Ascending aorta (tissue), 2 donors: ENCODE results near the gene FAM227B. TPM values are rescaled to one million over a fixed set of nuclear protein-coding genes. Genes with fewer than 3 reads are reported as not detected.

Source experiments
- DNase-seq, 2 donors: peaks; one replicate each; pipeline ENCODE4 v3.0.0-alpha.2; 2019; ENCODE audit warnings: low spot score in 2 of 2
- H3K27ac ChIP-seq, 2 donors: fragments of 200-600 bp; sonication (generic); one replicate each; pipeline ENCODE4 v1.5.1; 2016 to 2017; ENCODE audit warnings: mild to moderate bottlenecking in 1 of 2
- H3K27me3 ChIP-seq: fragments of 200-600 bp; sonication (generic); one replicate; pipeline ENCODE4 v1.5.1; 2017
- H3K36me3 ChIP-seq, 2 donors: fragments of 200-600 bp; sonication (generic); one replicate each; pipeline ENCODE4 v1.5.1; 2016
- H3K4me1 ChIP-seq, 2 donors: fragments of 200-600 bp; sonication (generic); one replicate each; pipeline ENCODE4 v1.5.1; 2016 to 2017; ENCODE audit warnings: mild to moderate bottlenecking in 1 of 2
- H3K4me3 ChIP-seq, 2 donors: fragments of 200-600 bp; sonication (generic); one replicate each; pipeline ENCODE4 v1.5.1; 2016 to 2017; ENCODE audit warnings: mild to moderate bottlenecking in 1 of 2
- H3K9me3 ChIP-seq, 2 donors: fragments of 200-600 bp; sonication (generic); one replicate each; pipeline ENCODE4 v1.5.1; 2016
- CTCF ChIP-seq, 3 experiments: fragments of 200-600 bp in 2 of 3; fragments of 450-650 bp in 1 of 3; sonication (generic) in 2 of 3; IDR thresholded peaks; one replicate each; pipeline ENCODE4 v1.5.1; 2016 to 2019; ENCODE audit warnings: antibody characterized with exemption in 3 of 3, mild to moderate bottlenecking in 1 of 3, moderate library complexity in 1 of 3
- intact Hi-C: fragments of 100-400 bp; cut with DNase I; formaldehyde crosslinking; loops from one replicate; pipeline ENCODE4 v1.15.1; 2023
- total RNA-seq: library from RNA; depleted of rRNA; stranded (reverse); fragments of >200 nt; gene quantifications from one replicate; pipeline ENCODE4 v1.1.0, GENCODE V29; 2016

Gene FAM227B
- total RNA-seq, 1 donor from 2014 or later, result not detected

GRCh38 chr15:49303003-49303402, 317.6 kb downstream of the FAM227B start:
- no peaks in the 10 kb centered on the region for H3K27me3 ChIP-seq
- no peak for TF ChIP-seq CTCF (IDR thresholded peaks at IDR 0.05)
- H3K9me3 ChIP-seq, result no peaks in the 10 kb centered on the region
- DNase-seq, result no peak
- H3K4me3 ChIP-seq, result no peak overlapping the region
- H3K4me1 ChIP-seq, result no peaks in the 10 kb centered on the region
- H3K36me3 ChIP-seq, result peaks cover 6 to 11% of the 10 kb centered on the region in 2 donors
- no peak overlapping the region for H3K27ac ChIP-seq
- intact Hi-C loops, result no loop called here

- Histone ChIP-seq H3K9me3 (no peaks in the 10 kb centered on the region), H3K4me3 (no peak overlapping the region), H3K27ac (no peak overlapping the region), H3K27me3 (no peaks in the 10 kb centered on the region), H3K36me3 (peaks cover 6 to 11% of the 10 kb centered on the region in 2 donors), H3K4me1 (no peaks in the 10 kb centered on the region)
- intact Hi-C loops, result no loop called here
- no peak for TF ChIP-seq CTCF (IDR thresholded peaks at IDR 0.05)
- DNase-seq, result no peak
Measured at GRCh38 chr15:49301562-49301961, 319.1 kb downstream of the FAM227B start.

- Histone ChIP-seq H3K27ac (no peak overlapping the region), H3K4me3 (no peak overlapping the region), H3K4me1 (no peaks in the 10 kb centered on the region), H3K27me3 (no peaks in the 10 kb centered on the region), H3K36me3 (peaks cover 7 to 16% of the 10 kb centered on the region in 2 donors), H3K9me3 (no peaks in the 10 kb centered on the region)
- DNase-seq, result no peak
- intact Hi-C loops, result no loop called here
- no peak for TF ChIP-seq CTCF (IDR thresholded peaks at IDR 0.05)
Measured at GRCh38 chr15:49300856-49301255, 319.8 kb downstream of the FAM227B start.

- Histone ChIP-seq H3K36me3 (peaks cover 9 to 11% of the 10 kb centered on the region in 2 donors), H3K27ac (no peak overlapping the region), H3K27me3 (no peaks in the 10 kb centered on the region), H3K4me3 (no peak overlapping the region), H3K9me3 (no peaks in the 10 kb centered on the region), H3K4me1 (no peaks in the 10 kb centered on the region)
- no peak for TF ChIP-seq CTCF (IDR thresholded peaks at IDR 0.05)
- DNase-seq, result no peak
- intact Hi-C loops, result no loop called here
Measured at GRCh38 chr15:49297584-49297983, 323.0 kb downstream of the FAM227B start.

GRCh38 chr15:49296258-49296657, 324.4 kb downstream of the FAM227B start:
- no peaks in the 10 kb centered on the region for H3K4me1 ChIP-seq
- intact Hi-C loops, result no loop called here
- no peak overlapping the region for H3K27ac ChIP-seq
- TF ChIP-seq CTCF (IDR thresholded peaks at IDR 0.05), result no peak
- no peak for DNase-seq
- H3K36me3 ChIP-seq, result peaks cover 9 to 15% of the 10 kb centered on the region in 2 donors
- no peak overlapping the region for H3K4me3 ChIP-seq
- no peaks in the 10 kb centered on the region for H3K27me3 ChIP-seq
- H3K9me3 ChIP-seq, result no peaks in the 10 kb centered on the region

GRCh38 chr15:49293941-49294340, 326.7 kb downstream of the FAM227B start:
- Histone ChIP-seq H3K9me3 (no peaks in the 10 kb centered on the region), H3K36me3 (peaks cover 9 to 15% of the 10 kb centered on the region in 2 donors), H3K27ac (no peak overlapping the region), H3K4me1 (no peaks in the 10 kb centered on the region), H3K27me3 (no peaks in the 10 kb centered on the region), H3K4me3 (no peak overlapping the region)
- no peak for TF ChIP-seq CTCF (IDR thresholded peaks at IDR 0.05)
- intact Hi-C loops, result no loop called here
- DNase-seq, result no peak
